GM18867 (cell line): ENCODE data around the gene XPR1.
"Not testable (repeated sequence)": the region's sequence is repeated elsewhere in the genome, so short reads cannot be mapped to it uniquely, and the experiment has no call there.

Experiments used
- ATAC-seq: cut with Tn5 transposase; IDR thresholded peaks from one replicate; pipeline ENCODE4 v1.9.1; 2021; ENCODE audit warnings: mild to moderate bottlenecking, moderate library complexity; ENCODE audit not compliant: unreplicated experiment

The XPR1 gene

GRCh38 chr1:180778782-180779398 lies 147.1 kb downstream of the XPR1 start:
- no peak for ATAC-seq

GRCh38 chr1:180779584-180779983 lies 147.8 kb downstream of the XPR1 start:
- no peak for ATAC-seq

GRCh38 chr1:180781718-180782117 lies 149.9 kb downstream of the XPR1 start:
- no peak for ATAC-seq

- no peak for ATAC-seq
Measured at GRCh38 chr1:180785291-180785690, 153.5 kb downstream of the XPR1 start.

- ATAC-seq: no peak
Measured at GRCh38 chr1:180785887-180786286, 154.1 kb downstream of the XPR1 start.

- ATAC-seq: no peak
Measured at GRCh38 chr1:180786624-180787023, 154.8 kb downstream of the XPR1 start.

- no peak for ATAC-seq
Measured at GRCh38 chr1:180787628-180788307, 155.9 kb downstream of the XPR1 start.

GRCh38 chr1:180789460-180789859 lies 157.6 kb downstream of the XPR1 start:
- no peak for ATAC-seq

GRCh38 chr1:180791152-180791551 lies 159.3 kb downstream of the XPR1 start:
- not testable (repeated sequence) for ATAC-seq

- no peak for ATAC-seq
Measured at GRCh38 chr1:180791806-180792205, 160.0 kb downstream of the XPR1 start.

- no peak for ATAC-seq
Measured at GRCh38 chr1:180793451-180793850, 161.6 kb downstream of the XPR1 start.

GRCh38 chr1:180796897-180797640 lies 165.2 kb downstream of the XPR1 start:
- ATAC-seq: no peak

- no peak for ATAC-seq
Measured at GRCh38 chr1:180800945-180801344, 169.1 kb downstream of the XPR1 start.

GRCh38 chr1:180802813-180803212 lies 171.0 kb downstream of the XPR1 start:
- no peak for ATAC-seq

- ATAC-seq: peak; percentile 86
Measured at GRCh38 chr1:180805316-180805715, 173.5 kb downstream of the XPR1 start.

- no peak for ATAC-seq
Measured at GRCh38 chr1:180811298-180811697, 179.5 kb downstream of the XPR1 start.

GRCh38 chr1:180811886-180812285 lies 180.1 kb downstream of the XPR1 start:
- no peak for ATAC-seq

GRCh38 chr1:180814258-180814657 lies 182.4 kb downstream of the XPR1 start:
- no peak for ATAC-seq

- ATAC-seq: no peak
Measured at GRCh38 chr1:180815188-180815587, 183.4 kb downstream of the XPR1 start.

GRCh38 chr1:180816132-180816531 lies 184.3 kb downstream of the XPR1 start:
- no peak for ATAC-seq

- no peak for ATAC-seq
Measured at GRCh38 chr1:180821970-180822369, 190.1 kb downstream of the XPR1 start.

- ATAC-seq: not testable (repeated sequence)
Measured at GRCh38 chr1:180831507-180831906, 199.7 kb downstream of the XPR1 start.
